BLaER1 treated with 17β-estradiol and CSF1 and Interleukin-3, amounts not matched to agents 10 nM and 100 nM (cell line): Measurements from ENCODE around the gene ATP6V1G1.

ENCODE experiments used
- H3K27ac ChIP-seq, 11 experiments: shearing (Covaris generic); formaldehyde crosslinking; 2 replicates each; pipeline ENCODE4 v1.8.1; 2022
- H3K27me3 ChIP-seq, 11 experiments: shearing (Covaris generic); formaldehyde crosslinking; 2 replicates each; pipeline ENCODE4 v1.8.1; 2022
- H3K36me3 ChIP-seq, 11 experiments: shearing (Covaris generic); formaldehyde crosslinking; 2 replicates each; pipeline ENCODE4 v1.8.1; 2022
- H3K4me1 ChIP-seq, 10 experiments: shearing (Covaris generic); formaldehyde crosslinking; 2 replicates each; pipeline ENCODE4 v1.8.1; 2022
- H3K4me2 ChIP-seq, 11 experiments: shearing (Covaris generic); formaldehyde crosslinking; 2 replicates each; pipeline ENCODE4 v1.8.1; 2022
- H3K4me3 ChIP-seq, 10 experiments: shearing (Covaris generic); formaldehyde crosslinking; 2 replicates each; pipeline ENCODE4 v1.8.1; 2022
- H3K9ac ChIP-seq, 11 experiments: shearing (Covaris generic); formaldehyde crosslinking; 2 replicates each; pipeline ENCODE4 v1.8.1; 2022
- H3K9me3 ChIP-seq, 11 experiments: shearing (Covaris generic); formaldehyde crosslinking; replicated peaks in 1 of 11; 2 replicates each; pipeline ENCODE4 v1.8.1; 2022
- H4K20me1 ChIP-seq, 11 experiments: shearing (Covaris generic); formaldehyde crosslinking; 2 replicates each; pipeline ENCODE4 v1.8.1; 2022
- Cebpa-rat ChIP-seq, 11 experiments: shearing (Covaris generic); IDR thresholded peaks; 2 replicates each; pipeline ENCODE4 v1.8.1; 2022

The ATP6V1G1 gene

GRCh38 chr9:114553202-114553601 is 34.4 kb upstream of the ATP6V1G1 start:
- H4K20me1 ChIP-seq = no peaks in the 10 kb centered on the region
- H3K4me1 ChIP-seq = peaks cover 8 to 57% (median 16%) of the 10 kb centered on the region in 10 experiments
- H3K4me2 ChIP-seq = peak overlapping the region in 2 of 11 experiments; percentile 77 to 78; a peak in 3 of 22 replicates
- no peak overlapping the region for H3K9ac ChIP-seq
- TF ChIP-seq Cebpa-rat (IDR thresholded peaks at IDR 0.05) = no peak
- H3K27ac ChIP-seq = peak overlapping the region in 2 of 11 experiments; percentile 10 to 62; a peak in 1 of 22 replicates
- H3K27me3 ChIP-seq = no peaks in the 10 kb centered on the region
- no peak overlapping the region for H3K4me3 ChIP-seq
- H3K9me3 ChIP-seq = peaks cover 0 to 14% (median 0%) of the 10 kb centered on the region in 11 experiments; a peak in 5 of 22 replicates
- no peaks in the 10 kb centered on the region for H3K36me3 ChIP-seq

- Histone ChIP-seq H3K27ac (peak overlapping the region in 2 of 11 experiments; percentile 18 to 23; a peak in 1 of 22 replicates), H4K20me1 (no peaks in the 10 kb centered on the region), H3K27me3 (no peaks in the 10 kb centered on the region), H3K9ac (no peak overlapping the region), H3K9me3 (peaks cover 0 to 14% (median 0%) of the 10 kb centered on the region in 11 experiments; a peak in 5 of 22 replicates), H3K4me1 (peaks cover 11 to 61% (median 18%) of the 10 kb centered on the region in 10 experiments), H3K4me2 (peak overlapping the region in 2 of 11 experiments; percentile 13 to 54; a peak in 4 of 22 replicates), H3K36me3 (no peaks in the 10 kb centered on the region), H3K4me3 (no peak overlapping the region)
- TF ChIP-seq Cebpa-rat (IDR thresholded peaks at IDR 0.05) = no peak
Observed at GRCh38 chr9:114555696-114556095, 31.9 kb upstream of the ATP6V1G1 start.

- Histone ChIP-seq H3K9ac (peak overlapping the region in 2 of 11 experiments; percentile 8 to 37; a peak in 2 of 22 replicates), H3K36me3 (no peaks in the 10 kb centered on the region), H3K4me3 (no peak overlapping the region), H3K4me2 (peak overlapping the region in 10 of 11 experiments; percentile 2 to 46 (median 28); a peak in 14 of 22 replicates), H3K9me3 (peaks cover 0 to 14% (median 0%) of the 10 kb centered on the region in 11 experiments; a peak in 5 of 22 replicates), H3K27me3 (no peaks in the 10 kb centered on the region), H3K27ac (peak overlapping the region in 5 of 11 experiments; percentile 25 to 66 (median 53); a peak in 8 of 22 replicates), H4K20me1 (no peaks in the 10 kb centered on the region), H3K4me1 (peaks cover 11 to 38% (median 17%) of the 10 kb centered on the region in 10 experiments)
- TF ChIP-seq Cebpa-rat (IDR thresholded peaks at IDR 0.05) = no peak
Observed at GRCh38 chr9:114558027-114558675, 29.4 kb upstream of the ATP6V1G1 start.

- Histone ChIP-seq H3K4me1 (peaks cover 11 to 35% (median 17%) of the 10 kb centered on the region in 10 experiments), H3K27me3 (no peaks in the 10 kb centered on the region), H3K27ac (no peak overlapping the region), H3K9me3 (peaks cover 0 to 14% (median 0%) of the 10 kb centered on the region in 11 experiments; a peak in 5 of 22 replicates), H3K9ac (no peak overlapping the region), H3K36me3 (no peaks in the 10 kb centered on the region), H3K4me3 (no peak overlapping the region), H3K4me2 (no peak overlapping the region), H4K20me1 (no peaks in the 10 kb centered on the region)
- no peak for TF ChIP-seq Cebpa-rat (IDR thresholded peaks at IDR 0.05)
Observed at GRCh38 chr9:114559830-114560513, 27.6 kb upstream of the ATP6V1G1 start.

GRCh38 chr9:114560956-114561355 is 26.6 kb upstream of the ATP6V1G1 start:
- peaks cover 11 to 30% (median 17%) of the 10 kb centered on the region in 10 experiments for H3K4me1 ChIP-seq
- peaks cover 0 to 14% (median 0%) of the 10 kb centered on the region in 11 experiments; a peak in 5 of 22 replicates for H3K9me3 ChIP-seq
- H3K36me3 ChIP-seq = no peaks in the 10 kb centered on the region
- no peak overlapping the region for H3K27ac ChIP-seq
- H4K20me1 ChIP-seq = no peaks in the 10 kb centered on the region
- H3K9ac ChIP-seq = no peak overlapping the region
- H3K4me2 ChIP-seq = no peak overlapping the region
- H3K4me3 ChIP-seq = no peak overlapping the region
- H3K27me3 ChIP-seq = no peaks in the 10 kb centered on the region
- TF ChIP-seq Cebpa-rat (IDR thresholded peaks at IDR 0.05) = no peak

- H4K20me1 ChIP-seq = no peaks in the 10 kb centered on the region
- H3K9me3 ChIP-seq = peaks cover 0 to 8% (median 0%) of the 10 kb centered on the region in 11 experiments; a peak in 5 of 22 replicates
- H3K9ac ChIP-seq = no peak overlapping the region
- H3K4me3 ChIP-seq = no peak overlapping the region
- H3K4me1 ChIP-seq = peaks cover 18 to 30% (median 25%) of the 10 kb centered on the region in 10 experiments
- no peak for TF ChIP-seq Cebpa-rat (IDR thresholded peaks at IDR 0.05)
- H3K27ac ChIP-seq = no peak overlapping the region
- no peak overlapping the region for H3K4me2 ChIP-seq
- H3K36me3 ChIP-seq = no peaks in the 10 kb centered on the region
- H3K27me3 ChIP-seq = no peaks in the 10 kb centered on the region
Observed at GRCh38 chr9:114561771-114562170, 25.8 kb upstream of the ATP6V1G1 start.

- no peak overlapping the region for H3K27ac ChIP-seq
- H3K36me3 ChIP-seq = no peaks in the 10 kb centered on the region
- H4K20me1 ChIP-seq = no peaks in the 10 kb centered on the region
- H3K9me3 ChIP-seq = no peaks in the 10 kb centered on the region
- peaks cover 11 to 17% (median 13%) of the 10 kb centered on the region in 10 experiments for H3K4me1 ChIP-seq
- TF ChIP-seq Cebpa-rat (IDR thresholded peaks at IDR 0.05) = no peak
- no peak overlapping the region for H3K9ac ChIP-seq
- no peaks in the 10 kb centered on the region for H3K27me3 ChIP-seq
- no peak overlapping the region for H3K4me3 ChIP-seq
- no peak overlapping the region for H3K4me2 ChIP-seq
Observed at GRCh38 chr9:114565204-114565603, 22.4 kb upstream of the ATP6V1G1 start.

GRCh38 chr9:114570742-114571141 is 16.8 kb upstream of the ATP6V1G1 start:
- TF ChIP-seq Cebpa-rat (IDR thresholded peaks at IDR 0.05) = no peak
- Histone ChIP-seq H3K9me3 (no peaks in the 10 kb centered on the region), H3K4me2 (no peak overlapping the region), H4K20me1 (no peaks in the 10 kb centered on the region), H3K27me3 (no peaks in the 10 kb centered on the region), H3K27ac (no peak overlapping the region), H3K4me1 (peaks cover 15 to 26% (median 21%) of the 10 kb centered on the region in 10 experiments), H3K4me3 (no peak overlapping the region), H3K36me3 (no peaks in the 10 kb centered on the region), H3K9ac (no peak overlapping the region)

- TF ChIP-seq Cebpa-rat (IDR thresholded peaks at IDR 0.05) = no peak
- Histone ChIP-seq H4K20me1 (no peaks in the 10 kb centered on the region), H3K9me3 (no peaks in the 10 kb centered on the region)
Observed at GRCh38 chr9:114571391-114571790, 16.2 kb upstream of the ATP6V1G1 start.

More at GRCh38 chr9:114571391-114571790, 16.2 kb upstream of the ATP6V1G1 start:
- H3K36me3 ChIP-seq = no peaks in the 10 kb centered on the region
- no peaks in the 10 kb centered on the region for H3K27me3 ChIP-seq
- H3K4me1 ChIP-seq = peaks cover 10 to 21% (median 15%) of the 10 kb centered on the region in 10 experiments
- no peak overlapping the region for H3K4me3 ChIP-seq
- H3K4me2 ChIP-seq = no peak overlapping the region
- H3K9ac ChIP-seq = no peak overlapping the region
- H3K27ac ChIP-seq = no peak overlapping the region
